RKO (cell line): ENCODE data around the gene THBS1.

Experiments used
- DNase-seq: peaks from one replicate; pipeline ENCODE4 v3.0.0-alpha.2; 2016; ENCODE audit warnings: low spot score

The THBS1 gene

GRCh38 chr15:39608185-39609139 lies 27.6 kb downstream of the THBS1 start:
- no peak for DNase-seq

GRCh38 chr15:39609166-39609916 lies 28.5 kb downstream of the THBS1 start:
- DNase-seq: no peak

GRCh38 chr15:39610665-39611064 lies 29.8 kb downstream of the THBS1 start:
- DNase-seq: no peak

GRCh38 chr15:39613271-39613670 lies 32.4 kb downstream of the THBS1 start:
- DNase-seq: no peak

- DNase-seq: no peak
Observed at GRCh38 chr15:39613861-39614260, 33.0 kb downstream of the THBS1 start.

- DNase-seq: no peak
Observed at GRCh38 chr15:39616731-39617455, 36.0 kb downstream of the THBS1 start.

- DNase-seq: no peak
Observed at GRCh38 chr15:39618063-39618823, 37.4 kb downstream of the THBS1 start.

- no peak for DNase-seq
Observed at GRCh38 chr15:39621210-39621609, 40.3 kb downstream of the THBS1 start.

GRCh38 chr15:39621976-39622375 lies 41.1 kb downstream of the THBS1 start:
- no peak for DNase-seq

- no peak for DNase-seq
Observed at GRCh38 chr15:39622660-39623516, 42.0 kb downstream of the THBS1 start.

GRCh38 chr15:39623529-39623931 lies 42.7 kb downstream of the THBS1 start:
- no peak for DNase-seq

- DNase-seq: peak; percentile 18
Observed at GRCh38 chr15:39624806-39625205, 43.9 kb downstream of the THBS1 start.

- no peak for DNase-seq
Observed at GRCh38 chr15:39625451-39625850, 44.6 kb downstream of the THBS1 start.

- DNase-seq: no peak
Observed at GRCh38 chr15:39625856-39626255, 45.0 kb downstream of the THBS1 start.

GRCh38 chr15:39627451-39628143 lies 46.7 kb downstream of the THBS1 start:
- no peak for DNase-seq

GRCh38 chr15:39628144-39628508 lies 47.2 kb downstream of the THBS1 start:
- DNase-seq: no peak

- no peak for DNase-seq
Observed at GRCh38 chr15:39628546-39629257, 47.8 kb downstream of the THBS1 start.

GRCh38 chr15:39629371-39629770 lies 48.5 kb downstream of the THBS1 start:
- peak; percentile 8 for DNase-seq

- no peak for DNase-seq
Observed at GRCh38 chr15:39629906-39630305, 49.0 kb downstream of the THBS1 start.
